Activated CD4-positive, CD25-positive, alpha-beta regulatory T cell treated with anti-CD3 and anti-CD28 coated beads, Interleukin-2, amount 50 U/mL, for 24 hours (primary cell): ENCODE results near the gene BMAL2.

Experiments
- ATAC-seq, 2 donors: fragments of 150-1000 bp; cut with Tn5 transposase; one replicate each; pipeline ENCODE4 v1.10.0; 2021; ENCODE audit warnings: mild to moderate bottlenecking in 1 of 2, moderate library complexity in 1 of 2

The BMAL2 gene

DNA sequence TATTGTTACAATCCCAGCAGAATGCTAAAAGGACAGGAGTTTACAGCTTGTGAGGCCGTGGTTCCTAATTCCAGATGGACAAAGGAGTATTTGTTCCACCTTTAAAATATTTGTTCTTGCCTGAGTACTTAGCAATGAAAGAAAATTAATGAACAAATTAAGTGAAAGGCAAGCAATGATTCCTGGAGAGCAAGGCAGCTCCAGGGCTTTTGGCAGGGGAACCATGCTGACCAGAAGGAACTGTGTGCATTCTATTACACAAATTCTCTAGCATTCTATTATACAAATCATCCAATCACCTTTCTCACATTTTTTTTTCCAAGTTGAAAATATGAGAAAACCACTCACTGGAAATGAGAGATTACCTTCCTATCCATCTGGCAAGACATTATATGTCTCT is 1.8 kb upstream of the BMAL2 start:
- ATAC-seq, result no peak

DNA sequence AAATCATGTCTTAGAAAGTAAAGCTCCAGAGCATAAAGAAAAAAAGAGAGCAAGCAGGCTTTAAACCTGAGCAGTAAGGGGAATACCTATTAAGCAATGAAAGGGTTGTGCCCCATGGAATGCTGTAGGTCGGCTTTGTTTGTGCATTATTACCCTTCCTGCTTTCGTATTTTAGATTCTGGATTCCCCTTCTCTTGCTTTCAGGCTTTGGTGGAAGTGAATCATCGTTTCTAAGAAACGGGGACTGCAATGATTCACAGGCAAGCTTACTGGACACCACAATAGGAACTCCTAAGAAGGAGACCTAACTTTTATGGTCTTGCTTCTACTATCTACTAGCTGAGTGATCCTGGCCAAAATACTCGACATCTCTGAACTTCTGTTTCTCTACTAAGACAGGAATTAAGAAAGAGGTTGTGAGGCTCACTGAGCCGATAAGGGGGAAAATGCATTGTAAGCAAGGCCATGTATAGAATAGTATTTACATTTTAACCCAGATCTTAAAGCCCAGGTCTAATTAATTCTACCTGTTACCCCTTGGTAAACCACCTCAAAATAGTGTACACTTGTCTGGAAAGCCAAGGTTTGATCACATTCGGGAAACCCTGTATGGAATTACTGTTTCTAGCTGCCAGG is 1.2 kb upstream of the BMAL2 start:
- ATAC-seq, result peak; percentile 64 to 66

DNA sequence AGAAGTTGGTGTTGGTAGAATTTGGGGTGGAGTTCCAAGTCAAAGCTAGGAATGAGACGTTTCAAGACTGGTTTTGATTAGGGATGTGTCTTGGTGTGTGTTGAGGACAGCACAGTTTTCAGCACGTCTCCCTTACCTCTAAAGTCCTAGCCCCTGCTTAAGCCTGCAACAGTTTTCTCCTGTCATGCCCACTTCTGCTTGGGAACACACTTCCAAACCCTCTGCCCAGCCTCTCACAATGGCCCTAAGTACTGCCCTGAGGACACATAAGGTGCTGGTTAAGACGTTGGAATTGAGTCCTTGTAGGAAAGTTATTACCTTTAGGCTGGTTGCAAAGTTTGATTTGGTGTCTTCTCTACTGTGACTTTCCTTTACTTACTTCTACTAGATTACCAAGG is 710 bp upstream of the BMAL2 start:
- no peak for ATAC-seq

DNA sequence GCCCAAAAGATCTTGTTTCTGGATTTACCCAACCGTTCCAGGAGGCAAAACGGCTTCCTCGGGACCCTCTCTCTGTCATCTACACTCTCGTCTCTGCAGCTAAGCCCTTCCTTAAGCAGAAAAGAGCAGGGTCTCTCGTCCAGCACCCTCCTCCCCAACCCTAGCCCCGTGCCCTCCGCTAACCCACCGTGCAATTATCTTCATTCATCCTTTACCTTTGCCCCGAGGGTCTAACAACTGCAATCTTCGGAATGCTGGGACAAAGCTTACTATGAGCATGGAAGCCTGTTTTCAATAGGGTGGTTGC is 276 bp upstream of the BMAL2 start:
- no peak for ATAC-seq

DNA sequence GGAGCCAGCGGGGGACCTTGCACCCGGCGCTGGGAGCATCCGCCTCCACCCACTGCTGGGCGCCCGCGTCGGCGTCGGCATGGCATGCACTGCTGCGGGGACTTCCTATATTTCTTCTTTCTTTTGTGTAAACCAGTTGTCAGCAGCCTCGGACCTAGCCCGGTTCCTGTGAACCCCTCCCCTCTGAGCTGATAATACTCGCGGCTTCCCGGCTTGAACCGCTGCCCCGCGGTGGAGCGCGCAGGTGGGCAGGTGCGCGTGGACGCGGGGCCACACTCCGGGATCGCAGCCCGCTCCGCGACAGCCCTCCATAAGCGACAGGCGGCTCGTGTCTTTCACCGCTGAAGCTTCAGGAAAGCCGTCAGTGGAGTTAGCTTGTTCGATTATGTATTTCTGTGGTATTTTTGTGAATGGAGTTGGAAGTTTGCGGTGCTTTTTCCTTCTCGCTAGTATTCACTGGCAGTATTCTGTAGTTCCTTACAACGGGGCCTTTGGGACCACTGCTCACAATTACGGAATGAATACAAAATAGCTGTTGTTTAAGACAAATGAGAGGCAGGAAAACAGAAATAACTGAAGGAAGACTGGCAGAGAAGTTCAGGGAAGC is 870 bp downstream of the BMAL2 start:
- peak; percentile 36 to 46 for ATAC-seq

DNA sequence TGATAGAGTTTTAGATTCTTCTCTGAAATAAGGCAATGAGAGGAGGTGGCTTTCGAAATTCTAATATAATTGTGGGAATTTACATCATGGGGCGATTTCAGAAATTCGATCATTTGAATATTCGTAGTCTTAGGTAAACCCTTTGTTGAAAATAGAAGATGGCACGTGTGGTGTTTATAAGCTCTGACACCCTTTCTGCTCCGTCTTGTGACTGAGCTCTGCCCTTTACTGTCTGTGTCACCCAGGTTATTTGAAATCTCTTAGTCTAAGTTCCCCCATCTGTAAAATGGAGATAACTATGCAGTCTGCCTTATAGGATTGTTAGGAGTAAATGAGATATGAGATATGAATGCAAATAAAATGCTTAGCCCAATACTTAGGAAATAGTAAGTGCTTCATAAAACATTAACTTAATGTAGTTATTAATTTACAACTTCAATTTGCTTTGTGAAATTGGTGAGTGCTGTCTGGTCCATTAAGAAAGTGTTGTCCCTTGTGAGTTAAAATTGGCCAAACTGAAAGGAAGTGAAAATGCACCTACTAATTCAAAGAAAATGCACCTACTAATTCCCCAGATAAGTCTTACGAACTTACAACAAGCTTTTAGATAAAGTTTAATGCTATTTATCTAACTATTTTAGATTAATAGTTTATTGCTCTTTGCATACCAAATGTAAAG is 1.5 kb downstream of the BMAL2 start:
- ATAC-seq, result no peak

DNA sequence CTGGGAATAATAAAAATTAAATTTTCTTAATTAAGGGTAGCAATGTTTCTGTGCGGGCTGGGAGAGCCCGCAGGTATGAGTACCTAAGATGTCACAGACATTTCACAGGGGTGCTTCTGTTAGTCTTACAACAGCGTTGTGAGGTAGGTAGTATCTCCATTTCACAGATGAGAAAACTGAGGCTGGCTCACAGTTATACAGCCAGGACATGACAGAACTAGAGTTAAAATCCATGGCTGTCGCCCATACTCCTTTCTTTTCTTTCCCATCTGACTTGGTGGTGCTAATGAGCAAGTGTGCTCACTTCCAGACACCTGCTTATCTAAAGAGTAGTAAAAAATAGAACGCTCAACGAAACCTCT is 2.1 kb downstream of the BMAL2 start:
- ATAC-seq, result no peak

DNA sequence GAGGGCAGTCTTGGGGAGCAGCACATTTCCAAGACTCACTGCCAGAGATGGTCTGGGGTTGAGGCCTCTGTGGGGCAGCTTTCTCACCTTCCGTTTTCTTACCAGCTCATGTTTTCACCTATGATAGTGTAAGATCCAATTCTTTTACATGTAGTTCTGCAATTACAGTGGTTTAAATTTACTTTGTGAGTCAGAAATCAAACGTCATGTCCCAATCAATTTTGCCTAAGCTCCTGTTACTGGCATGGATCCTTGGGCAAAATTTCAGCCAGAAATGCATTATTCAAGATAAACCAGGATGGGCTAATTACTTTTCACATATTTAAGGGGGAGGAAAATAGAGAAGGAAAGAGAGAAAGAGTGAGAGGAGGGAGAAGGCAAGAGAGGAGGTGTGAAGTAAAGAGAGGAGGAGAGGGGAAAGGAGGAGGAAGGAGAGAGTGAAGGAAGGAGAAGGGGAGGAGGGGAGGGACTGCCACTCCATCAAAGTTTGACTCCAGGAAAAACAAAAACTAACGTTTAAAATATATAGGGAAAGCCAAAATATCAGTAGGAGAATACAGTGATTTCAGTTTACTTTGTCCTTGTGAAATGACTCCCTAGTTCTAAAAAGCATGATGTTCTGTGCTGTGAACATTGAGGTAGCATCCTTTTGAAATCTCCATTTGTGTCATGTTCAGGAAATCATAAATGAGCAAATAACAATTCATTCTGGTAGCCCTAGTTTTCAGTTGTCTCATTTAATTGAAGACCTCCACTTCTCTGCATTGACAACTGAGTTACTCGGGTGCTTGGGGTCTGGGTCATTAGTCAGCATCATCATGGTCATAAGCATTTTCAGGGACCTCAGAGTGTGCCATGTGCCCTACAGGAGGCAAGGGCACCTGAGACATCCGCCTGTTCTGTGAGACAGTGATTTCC is 3.0 kb downstream of the BMAL2 start:
- ATAC-seq, result no peak

DNA sequence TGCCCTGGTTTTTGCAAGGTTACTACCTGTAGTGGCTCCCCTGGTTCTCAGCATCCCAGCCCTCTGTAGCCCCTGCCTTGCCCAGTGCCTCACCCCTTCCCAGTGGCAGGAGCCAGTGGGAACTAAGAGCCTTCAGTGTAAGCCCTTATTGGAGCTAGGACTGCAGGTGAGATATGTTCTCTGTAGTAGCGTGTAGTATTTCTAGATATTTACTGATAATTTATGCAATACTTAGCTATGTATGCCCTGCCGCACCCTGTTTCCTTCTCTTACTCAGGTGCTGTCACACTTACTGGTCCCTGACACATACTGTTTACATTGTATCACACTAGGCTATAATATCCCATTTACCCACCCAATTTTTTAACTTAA is 3.6 kb downstream of the BMAL2 start:
- ATAC-seq, result no peak

DNA sequence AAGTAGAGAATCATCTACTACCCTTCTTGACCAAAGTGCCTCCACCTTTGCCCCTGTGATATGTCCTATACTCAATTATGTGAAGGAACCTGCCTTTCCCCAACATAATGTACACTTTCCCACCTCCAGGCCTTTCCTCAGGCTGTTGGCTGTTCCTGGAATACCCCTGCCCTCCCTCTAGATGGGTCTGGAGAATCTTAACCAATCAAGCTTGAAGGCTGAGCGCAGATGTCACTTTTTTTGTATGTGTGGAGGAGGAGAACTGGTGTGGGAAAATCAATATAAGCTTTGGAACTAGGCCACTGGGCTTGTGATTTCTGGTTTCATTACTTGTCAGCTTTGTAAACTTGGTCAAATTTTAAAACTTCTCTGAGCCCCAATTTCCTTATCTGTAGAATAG is 4.7 kb downstream of the BMAL2 start:
- ATAC-seq, result no peak

DNA sequence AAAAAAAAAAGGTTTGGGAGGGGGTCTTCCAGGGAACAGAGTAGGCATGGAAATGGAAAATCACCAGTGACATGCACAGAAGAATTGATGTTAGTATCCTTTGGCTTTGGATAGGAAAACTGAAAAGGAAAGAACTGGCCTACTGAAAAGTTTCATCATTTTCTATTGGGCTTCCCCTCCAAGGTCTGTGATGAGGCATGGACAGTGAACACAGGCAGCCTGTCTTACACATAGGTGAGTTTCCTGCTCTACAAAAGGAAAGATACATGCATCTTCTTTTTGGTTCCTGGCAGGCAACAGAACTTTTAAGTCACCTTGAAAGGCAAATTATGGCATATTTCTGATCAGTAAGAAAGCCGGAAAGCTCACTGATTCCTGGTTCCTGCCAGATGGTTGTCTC is 5.8 kb downstream of the BMAL2 start:
- ATAC-seq, result no peak

DNA sequence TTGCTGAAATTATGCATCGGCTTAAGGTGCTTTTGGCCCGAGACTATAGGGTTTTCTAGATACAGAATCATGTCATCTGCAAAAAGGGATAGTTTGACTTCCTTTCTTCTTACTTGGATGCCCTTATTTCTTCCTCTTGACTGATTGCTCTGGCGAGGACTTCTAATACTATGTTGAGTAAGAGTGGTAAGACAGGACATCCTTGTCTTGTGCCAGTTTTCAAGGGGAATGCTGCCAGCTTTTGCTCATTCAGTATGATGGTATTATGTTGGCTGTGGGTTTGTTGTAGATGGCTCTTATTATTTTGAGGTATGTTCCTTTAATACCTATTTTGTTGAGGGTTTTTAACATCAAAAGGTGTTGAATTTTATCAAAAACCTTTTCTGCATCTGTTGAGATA is 8.3 kb downstream of the BMAL2 start:
- ATAC-seq, result no peak

DNA sequence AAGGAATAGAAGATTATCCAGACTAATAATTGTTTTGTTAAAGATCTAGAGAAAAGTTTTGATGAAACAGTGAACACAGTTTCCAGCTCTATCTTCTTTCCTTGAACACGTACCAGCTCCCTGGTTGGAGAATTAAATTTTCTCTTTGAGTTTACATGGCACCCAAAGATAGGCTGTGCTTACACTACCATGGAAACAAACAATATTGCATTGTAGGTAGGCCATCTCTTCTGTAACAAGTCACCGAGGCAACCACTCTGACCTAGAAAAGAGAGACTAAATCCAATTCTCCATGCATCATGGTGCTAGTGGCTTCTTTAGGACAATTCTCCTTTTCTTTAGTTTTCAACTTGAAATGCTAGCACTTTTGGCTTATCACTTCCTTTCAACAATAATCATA is 9.9 kb downstream of the BMAL2 start:
- no peak for ATAC-seq

DNA sequence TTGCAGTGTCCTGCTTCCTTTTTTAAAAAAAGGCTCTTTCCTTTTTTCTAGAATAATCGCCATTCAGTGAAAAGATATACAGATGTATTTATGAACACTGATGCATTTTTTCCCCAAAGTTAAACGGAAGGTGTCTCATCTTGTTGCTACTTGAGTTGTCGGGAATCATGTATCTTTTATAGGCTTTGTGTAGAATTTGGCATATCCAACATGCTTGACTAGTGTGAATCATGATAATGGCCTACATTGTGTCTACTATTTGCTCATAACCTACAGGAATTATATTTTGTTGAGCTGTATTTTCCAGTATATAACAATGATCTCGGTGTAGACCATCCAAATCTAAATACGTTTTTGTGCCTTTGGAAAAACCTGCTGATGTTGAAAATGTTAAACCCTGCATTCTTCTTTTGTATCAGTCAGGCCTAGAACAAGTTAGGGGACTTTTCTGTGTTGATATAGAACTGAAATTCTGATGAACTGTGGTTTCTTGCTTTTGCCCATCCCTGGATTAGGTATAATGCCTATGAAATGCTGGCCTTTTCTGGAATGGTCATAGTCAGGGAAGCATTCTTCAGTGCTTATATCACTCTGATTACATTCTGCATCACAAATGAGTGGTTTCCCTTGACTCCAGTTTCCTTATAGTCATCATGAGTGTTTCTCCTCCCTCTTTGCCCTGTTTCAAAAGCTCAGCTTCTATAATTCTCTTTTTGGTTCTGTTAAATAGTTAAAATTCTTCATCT is 10.8 kb downstream of the BMAL2 start:
- no peak for ATAC-seq

DNA sequence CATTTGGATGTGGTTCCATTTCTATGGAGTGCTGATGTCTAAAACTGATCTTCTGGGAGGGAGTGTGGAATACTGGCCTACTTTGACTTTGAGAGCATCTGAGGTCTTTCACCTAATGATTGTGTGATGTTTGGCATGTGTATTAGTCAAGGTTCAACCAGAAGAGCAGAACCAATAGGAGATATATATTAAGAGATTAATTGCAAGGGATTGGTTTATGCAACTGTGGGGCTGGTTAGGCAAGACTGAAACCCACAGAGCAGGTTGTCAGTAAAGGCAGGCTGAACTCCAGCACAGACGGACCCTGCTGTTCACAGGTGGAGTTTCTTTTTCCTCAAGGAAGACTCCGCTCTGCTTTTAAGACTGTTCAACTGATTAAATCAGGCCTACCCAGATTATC is 11.6 kb downstream of the BMAL2 start:
- no peak for ATAC-seq

DNA sequence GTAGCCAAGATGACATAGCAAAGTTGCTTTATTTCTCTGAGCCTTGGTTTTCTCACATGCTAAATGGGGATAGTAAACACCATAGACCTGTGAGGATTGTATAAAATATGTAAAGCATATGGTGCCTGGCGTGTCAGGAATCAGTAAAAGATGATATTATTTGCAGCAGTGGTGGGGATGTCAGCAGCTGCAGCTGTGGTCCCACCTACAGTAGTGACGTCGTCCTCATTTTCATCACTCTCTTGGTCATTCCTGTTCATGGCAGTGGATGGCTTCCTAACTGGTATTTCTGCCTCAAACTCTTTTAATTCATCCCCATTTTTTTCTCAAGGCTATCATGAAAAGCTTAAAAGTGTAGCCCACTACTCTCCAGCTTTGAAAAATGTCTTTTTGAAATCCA is 12.1 kb downstream of the BMAL2 start:
- no peak for ATAC-seq

DNA sequence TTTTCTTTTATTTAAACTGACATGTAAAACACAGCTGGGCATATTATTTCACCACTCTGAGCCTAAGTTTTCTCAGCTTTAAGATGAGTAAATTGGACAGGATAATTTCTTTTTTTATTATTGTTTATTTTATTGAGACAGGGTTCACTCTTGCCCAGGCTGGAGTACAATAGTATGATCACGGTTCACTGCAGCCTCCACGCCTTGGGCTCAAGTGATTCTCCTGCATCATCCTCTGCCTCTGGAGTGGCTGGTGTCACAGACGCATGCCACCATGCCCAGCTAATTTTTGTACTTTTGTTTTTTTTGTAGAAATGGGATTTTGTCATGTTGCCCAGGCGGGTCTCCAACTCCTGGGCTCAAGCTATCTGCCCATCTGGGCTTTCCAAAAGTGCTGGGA is 12.7 kb downstream of the BMAL2 start:
- ATAC-seq, result no peak

DNA sequence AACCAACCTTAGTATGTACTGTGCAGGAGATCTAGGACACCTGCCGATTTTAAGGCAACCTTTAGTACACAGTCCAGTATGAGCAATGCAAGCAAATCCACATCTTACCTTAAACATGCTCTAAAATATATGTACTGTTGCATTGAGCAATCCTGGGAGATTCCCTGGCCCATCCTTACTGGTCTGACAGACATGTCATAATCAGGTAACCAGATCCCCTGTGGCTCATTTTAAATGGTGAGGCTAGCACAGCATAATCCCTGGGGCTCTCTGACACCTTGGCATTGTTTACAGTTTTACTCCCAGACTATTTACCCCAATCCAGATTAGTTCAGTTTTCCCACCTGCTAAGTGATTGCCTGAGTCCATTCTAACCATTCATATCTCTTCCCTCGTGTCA is 15.1 kb downstream of the BMAL2 start:
- no peak for ATAC-seq

DNA sequence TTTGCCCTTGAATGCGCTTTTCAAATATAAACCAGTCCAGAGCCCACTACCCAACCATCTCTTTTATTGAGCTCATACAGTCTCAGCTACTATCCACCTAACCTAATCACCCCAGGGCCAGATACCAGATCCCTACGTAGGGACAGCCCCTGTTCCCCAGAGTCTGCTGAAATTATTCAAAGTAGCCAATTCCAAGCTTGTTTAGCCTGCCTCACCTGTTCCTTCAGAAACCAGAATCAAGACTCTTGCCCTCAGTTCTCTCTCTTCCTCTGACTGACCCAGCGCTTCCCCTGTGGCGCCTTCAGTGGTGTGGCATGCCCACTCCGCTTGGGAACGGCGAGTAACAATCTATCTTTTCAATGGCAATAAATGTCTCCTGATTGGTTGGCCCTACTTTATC is 18.8 kb downstream of the BMAL2 start:
- no peak for ATAC-seq

DNA sequence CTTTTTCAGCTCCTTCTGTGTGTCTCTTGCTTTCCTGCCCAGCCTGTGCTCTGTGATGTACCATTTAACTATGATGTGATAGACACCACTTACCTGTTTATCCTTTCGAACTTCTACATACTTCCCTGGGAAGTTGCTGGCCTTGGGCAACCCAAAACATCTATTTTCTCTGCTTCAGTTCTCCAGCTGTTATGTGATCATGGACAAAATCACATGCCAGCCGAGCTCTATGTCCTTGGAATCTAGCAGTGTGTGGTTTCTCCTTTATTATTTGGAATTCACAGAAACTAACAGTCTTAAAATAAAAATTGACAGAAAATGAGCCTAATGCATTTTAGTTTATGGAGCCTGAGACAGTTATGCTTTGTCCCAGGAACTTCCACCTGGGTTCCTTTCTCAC is 22.9 kb downstream of the BMAL2 start:
- no peak for ATAC-seq

DNA sequence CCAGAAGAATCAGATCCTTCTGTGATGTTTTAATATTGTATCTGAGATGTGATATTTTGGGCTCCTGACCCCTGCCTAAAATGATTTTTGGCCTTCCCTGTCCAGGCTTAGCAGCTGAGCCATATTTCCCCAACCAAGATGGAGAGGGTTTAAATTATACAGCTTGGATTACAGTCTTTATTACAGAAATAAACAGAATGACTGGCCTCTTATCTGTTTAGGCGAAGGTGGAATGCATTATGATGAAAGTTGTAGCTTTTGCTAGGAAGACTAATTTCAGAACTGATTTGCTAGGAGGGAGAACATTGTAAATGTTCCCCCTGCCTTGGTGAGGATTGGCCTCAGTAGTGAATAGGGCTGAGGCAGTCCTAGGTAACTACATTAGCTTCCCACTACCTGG is 23.3 kb downstream of the BMAL2 start:
- no peak for ATAC-seq

DNA sequence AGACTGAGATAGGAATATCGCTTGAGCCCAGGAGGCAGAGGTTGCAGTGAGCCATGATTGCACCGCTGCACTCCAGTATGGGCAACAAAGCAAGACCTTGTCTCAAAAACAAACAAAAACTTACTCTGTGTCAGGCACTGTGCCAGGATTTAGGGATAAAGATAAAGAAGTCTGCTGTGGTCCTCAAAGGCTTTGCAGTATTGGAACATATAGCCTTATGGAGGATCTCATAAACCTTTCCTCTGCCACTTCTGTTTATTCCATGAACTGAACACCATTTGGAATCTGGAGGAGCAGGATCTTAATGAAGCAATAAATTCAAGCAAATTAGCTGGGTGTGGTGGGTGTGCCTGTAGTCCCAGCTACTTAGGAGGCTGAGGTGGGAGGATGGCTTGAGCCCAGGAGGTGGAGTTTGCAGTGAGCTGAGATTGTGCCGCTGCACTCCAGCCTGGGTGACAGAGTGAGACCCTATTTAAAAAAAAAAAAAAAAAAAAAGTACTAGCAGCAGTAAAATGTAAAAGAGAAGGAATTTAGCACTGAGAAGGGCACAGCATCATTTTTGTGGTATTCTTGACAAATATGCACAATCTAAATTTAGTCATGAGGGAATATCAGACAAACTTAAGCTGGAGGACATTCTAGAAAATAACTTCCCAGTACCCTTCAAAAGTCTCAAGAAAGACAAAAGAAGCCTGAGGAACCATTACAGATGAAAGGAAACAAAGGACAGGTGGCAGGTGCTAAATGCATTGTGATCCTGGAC is 27.1 kb downstream of the BMAL2 start:
- ATAC-seq, result no peak
